HepG2 (cell line): ENCODE results near the gene CALML6. TPM values are rescaled to one million over a fixed set of nuclear protein-coding genes. Genes with fewer than 3 reads are reported as not detected.

Source experiments
- ARID5B ChIP-seq: IDR thresholded peaks from 2 replicates; pipeline ENCODE4 v1.4.0; 2020; ENCODE audit warnings: mild to moderate bottlenecking, missing genetic modification reagents
- BCL6 ChIP-seq: IDR thresholded peaks from 2 replicates; pipeline ENCODE4 v1.6.1; 2016; ENCODE audit warnings: missing genetic modification reagents, missing compliant biosample characterization
- HNF4G ChIP-seq, 2 experiments: sonication (generic) in 1 of 2; formaldehyde crosslinking in 1 of 2; IDR thresholded peaks; 2 replicates each; pipeline versions ENCODE4 v1.4.0 to v1.6.1; 2011 to 2020; ENCODE audit warnings: borderline replicate concordance in 2 of 2, low read depth in 2 of 2, mild to moderate bottlenecking in 2 of 2, low read length in 1 of 2, missing genetic modification reagents in 1 of 2, moderate library complexity in 1 of 2
- HOXA3 ChIP-seq: sonication (generic); formaldehyde crosslinking; IDR thresholded peaks from 2 replicates; pipeline ENCODE4 v1.5.0; 2020; ENCODE audit warnings: missing genetic modification reagents
- KLF6 ChIP-seq: IDR thresholded peaks from 2 replicates; pipeline ENCODE4 v1.8.0; 2016; ENCODE audit warnings: missing biosample characterization, missing genetic modification reagents
- MIER2 ChIP-seq: IDR thresholded peaks from 2 replicates; pipeline ENCODE4 v1.6.1; 2016; ENCODE audit warnings: missing biosample characterization, missing genetic modification reagents
- RFX3 ChIP-seq: IDR thresholded peaks from 2 replicates; pipeline ENCODE4 v1.6.1; 2016; ENCODE audit warnings: missing biosample characterization, missing genetic modification reagents
- RFX5 ChIP-seq: IDR thresholded peaks from 2 replicates; pipeline ENCODE4 v1.6.1; 2011; ENCODE audit warnings: low read depth, low read length, improper control_type of control experiment
- RNF2 ChIP-seq: fragments of 450-650 bp; conservative IDR thresholded peaks from 2 replicates; pipeline ENCODE4 v1.6.1; 2016; ENCODE audit warnings: low read depth
- SCMH1 ChIP-seq: sonication (generic); formaldehyde crosslinking; IDR thresholded peaks from 2 replicates; pipeline ENCODE4 v1.9.0; 2021; ENCODE audit warnings: missing genetic modification reagents, mild to moderate bottlenecking, borderline replicate concordance
- SMAD1 ChIP-seq: sonication (generic); formaldehyde crosslinking; IDR thresholded peaks from 2 replicates; pipeline ENCODE4 v1.4.0; 2020; ENCODE audit warnings: missing genetic modification reagents, low read depth, mild to moderate bottlenecking, borderline replicate concordance
- TFDP1 ChIP-seq: IDR thresholded peaks from 2 replicates; pipeline ENCODE4 v1.6.1; 2016; ENCODE audit warnings: missing compliant biosample characterization, missing genetic modification reagents, borderline replicate concordance
- ZNF280D ChIP-seq: sonication (generic); formaldehyde crosslinking; IDR thresholded peaks from 2 replicates; pipeline ENCODE4 v1.5.1; 2020; ENCODE audit warnings: mild to moderate bottlenecking, missing genetic modification reagents
- ZNF414 ChIP-seq: sonication (generic); formaldehyde crosslinking; IDR thresholded peaks from 2 replicates; pipeline ENCODE4 v1.5.0; 2020; ENCODE audit warnings: missing genetic modification reagents
- ZNF615 ChIP-seq: sonication (generic); formaldehyde crosslinking; IDR thresholded peaks from 2 replicates; pipeline ENCODE4 v1.5.0; 2020; ENCODE audit warnings: mild to moderate bottlenecking, missing genetic modification reagents, borderline replicate concordance
- polyA plus RNA-seq, 8 experiments: library from polyadenylated mRNA; depleted of rRNA in 3 of 8; stranded (reverse) in 7 of 8; unstranded in 1 of 8; fragments of >200 nt; fragmentation: Illumina TruSeq in 4 of 8; extraction: Trizol in 4 of 8; gene quantifications; 2 replicates each; pipeline versions ENCODE4 v1.2.1 to v1.2.3, GENCODE V29; 2011 to 2016; ENCODE audit warnings: low read depth in 4 of 8, missing spikeins in 1 of 8, mixed read lengths in 1 of 8; ENCODE audit not compliant: insufficient read depth in 1 of 8
- total RNA-seq, 5 experiments: library from RNA; depleted of rRNA; stranded (reverse); fragments of >200 nt; fragmentation: Illumina TruSeq; extraction: Trizol; gene quantifications; 2 replicates each; pipeline ENCODE4 v1.2.3, GENCODE V29; 2016; ENCODE audit warnings: low read depth in 1 of 5
- TF ChIP-seq, protein P1 (sequence below): sonication (generic); formaldehyde crosslinking; IDR thresholded peaks from 2 replicates; pipeline ENCODE4 v1.4.0; 2020; ENCODE audit warnings: mild to moderate bottlenecking, missing genetic modification reagents
- TF ChIP-seq, protein P2 (sequence below): sonication (generic); formaldehyde crosslinking; IDR thresholded peaks from 2 replicates; pipeline ENCODE4 v1.8.0; 2022; ENCODE audit warnings: missing genetic modification reagents, mild to moderate bottlenecking, inconsistent platforms, borderline replicate concordance

Gene CALML6
- total and polyA plus RNA-seq, 2 of the 13 experiments (the other 11 are each of a cell fraction or from before 2014, with no cell fraction given), result 0.11 to 0.12 TPM

DNA sequence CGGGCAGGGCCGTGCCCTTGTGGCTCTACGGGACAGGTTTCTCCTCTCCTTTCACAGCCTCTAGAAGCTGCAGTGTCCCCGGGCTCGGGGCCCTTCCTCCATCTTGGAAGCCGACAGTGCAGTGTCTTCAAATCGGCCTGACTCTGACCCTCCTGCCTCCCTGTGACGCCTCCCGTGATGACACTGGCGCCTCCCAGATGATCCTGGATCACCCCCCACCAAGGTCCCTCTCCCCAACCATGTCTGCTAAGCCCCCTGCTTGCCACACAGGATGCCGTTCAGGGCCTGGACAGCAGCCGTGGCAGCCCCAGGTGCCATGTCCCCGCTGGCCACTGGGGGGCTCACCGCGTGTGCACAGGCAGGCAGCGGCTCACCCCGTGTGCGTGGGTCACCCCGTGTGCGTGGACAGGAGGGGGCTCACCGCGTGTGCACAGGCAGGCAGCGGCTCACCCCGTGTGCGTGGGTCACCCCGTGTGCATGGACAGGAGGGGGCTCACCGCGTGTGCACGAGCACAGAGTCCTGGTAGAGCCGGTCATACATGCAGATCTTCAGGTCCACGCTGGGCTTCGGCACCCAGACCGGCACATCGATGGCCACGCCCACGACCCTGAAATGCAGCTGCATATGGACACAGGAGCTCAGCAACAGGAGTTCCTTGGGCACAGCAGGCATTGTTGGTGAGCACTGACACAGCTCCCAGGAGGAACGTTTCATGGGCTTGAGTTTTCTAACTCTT, 28.9 kb downstream of the CALML6 start (continued):
- peak; percentile 49; the same call in 1 of the 2 replicates for TF ChIP-seq ARID5B (CRISPR knock-in tag)
- TF ChIP-seq ZNF280D, result 0 out of 2 replicates have a peak, but pooled peaks have one; percentile 27
- peak; percentile 52; the same call in 1 of the 2 replicates for TF ChIP-seq RNF2
- TF ChIP-seq RFX5, result no peak
- TF ChIP-seq BCL6 (CRISPR knock-in tag), result peak; percentile 36; the same call in 1 of the 2 replicates
- TF ChIP-seq, protein P1, sequence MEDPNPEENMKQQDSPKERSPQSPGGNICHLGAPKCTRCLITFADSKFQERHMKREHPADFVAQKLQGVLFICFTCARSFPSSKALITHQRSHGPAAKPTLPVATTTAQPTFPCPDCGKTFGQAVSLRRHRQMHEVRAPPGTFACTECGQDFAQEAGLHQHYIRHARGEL (CRISPR knock-in tag), result peak; percentile 81; the same call in 1 of the 2 replicates
- TF ChIP-seq SCMH1 (CRISPR knock-in tag), result no peak
- TF ChIP-seq ZNF414 (CRISPR knock-in tag), result 0 out of 2 replicates have a peak, but pooled peaks have one; percentile 10
- TF ChIP-seq HNF4G (IDR thresholded peaks at IDR 0.05; ENCODE audit: borderline replicate concordance, low read depth, low read length), result no peak
- TF ChIP-seq HNF4G (CRISPR knock-in tag; IDR thresholded peaks at IDR 0.05; ENCODE audit: borderline replicate concordance, low read depth), result peak; percentile 45; the same call in 1 of the 2 replicates
- 0 out of 2 replicates have a peak, but pooled peaks have one; percentile 70 for TF ChIP-seq KLF6 (CRISPR knock-in tag)
- peak; percentile 46; the same call in 1 of the 2 replicates for TF ChIP-seq SMAD1
- TF ChIP-seq TFDP1 (CRISPR knock-in tag), result peak; percentile 29; the same call in 1 of the 2 replicates
- TF ChIP-seq RFX3 (CRISPR knock-in tag), result no peak
- peak; percentile 85 for TF ChIP-seq HOXA3 (CRISPR knock-in tag)
- TF ChIP-seq, protein P2, sequence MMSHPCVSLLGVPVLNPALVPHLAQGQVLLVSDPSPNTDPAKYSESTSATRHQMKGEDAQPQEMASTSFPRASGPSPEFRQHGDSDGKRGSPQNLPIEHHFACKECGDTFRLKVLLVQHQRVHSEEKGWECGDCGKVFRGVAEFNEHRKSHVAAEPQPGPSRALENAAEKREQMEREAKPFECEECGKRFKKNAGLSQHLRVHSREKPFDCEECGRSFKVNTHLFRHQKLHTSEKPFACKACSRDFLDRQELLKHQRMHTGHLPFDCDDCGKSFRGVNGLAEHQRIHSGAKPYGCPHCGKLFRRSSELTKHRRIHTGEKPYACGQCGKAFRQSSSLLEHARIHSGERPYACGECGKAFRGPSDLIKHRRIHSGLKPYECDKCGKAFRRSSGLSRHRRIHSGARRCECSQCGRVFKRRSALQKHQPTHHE (CRISPR knock-in tag), result 0 out of 2 replicates have a peak, but pooled peaks have one; percentile 67
- TF ChIP-seq ZNF615, result no peak
- TF ChIP-seq MIER2 (CRISPR knock-in tag), result peak; percentile 83
